ENCODE results near the gene SLC39A11. TPM values are rescaled to one million over a fixed set of nuclear protein-coding genes. Genes with fewer than 3 reads are reported as not detected.

The SLC39A11 gene
- total RNA-seq, 4 donors from 2014 or later = 23.0 to 30.9 (median 27.6) TPM

DNA sequence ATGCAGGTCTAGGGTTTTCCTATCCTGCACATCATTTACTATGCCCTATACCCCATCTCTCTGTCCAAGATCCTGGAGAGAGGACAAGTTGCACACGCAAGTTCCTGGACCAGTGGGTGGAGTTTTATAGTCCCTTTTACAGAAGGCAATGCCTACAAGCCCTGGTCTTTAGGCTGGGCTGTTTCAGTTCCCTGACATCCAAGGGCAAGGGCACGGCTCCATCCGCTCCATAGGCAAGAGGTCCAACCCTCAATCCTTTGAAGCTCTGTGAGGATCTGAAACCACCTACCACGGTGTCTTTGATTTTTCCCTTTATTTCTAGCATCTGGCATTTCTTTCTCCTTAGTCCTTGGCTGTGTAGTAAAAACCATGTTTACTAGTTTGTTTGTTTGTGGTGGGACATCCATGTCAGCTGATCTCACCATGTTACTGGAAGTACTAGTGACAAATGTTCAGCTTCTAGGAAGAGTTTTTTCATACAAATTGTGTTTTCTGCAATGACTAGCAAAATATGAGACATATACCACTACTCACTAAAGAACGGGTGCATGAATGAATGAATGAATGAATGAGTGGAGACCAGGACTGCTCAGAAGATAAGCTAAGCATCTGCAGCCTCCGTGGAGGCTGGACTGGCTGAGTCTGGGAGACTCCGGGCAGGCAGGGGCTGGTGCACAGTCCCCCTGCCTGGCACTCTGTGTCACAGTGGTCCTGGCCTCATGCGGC lies 359.4 kb downstream of the SLC39A11 start:
- no peak for DNase-seq
- H3K4me3 ChIP-seq = no peak overlapping the region
- WGBS, 2 donors = 93 to 94% methylated on average over 8 of the region's 8 CpGs
- H3K36me3 ChIP-seq = peaks cover 0 to 26% (median 0%) of the 10 kb centered on the region in 3 donors
- H3K27me3 ChIP-seq = no peaks in the 10 kb centered on the region
- no peaks in the 10 kb centered on the region for H3K4me1 ChIP-seq
- H3K9me3 ChIP-seq = no peaks in the 10 kb centered on the region
- intact Hi-C loops (cut with DNase I) = no loop called here
- no peak overlapping the region for H3K27ac ChIP-seq
- TF ChIP-seq, protein P1, sequence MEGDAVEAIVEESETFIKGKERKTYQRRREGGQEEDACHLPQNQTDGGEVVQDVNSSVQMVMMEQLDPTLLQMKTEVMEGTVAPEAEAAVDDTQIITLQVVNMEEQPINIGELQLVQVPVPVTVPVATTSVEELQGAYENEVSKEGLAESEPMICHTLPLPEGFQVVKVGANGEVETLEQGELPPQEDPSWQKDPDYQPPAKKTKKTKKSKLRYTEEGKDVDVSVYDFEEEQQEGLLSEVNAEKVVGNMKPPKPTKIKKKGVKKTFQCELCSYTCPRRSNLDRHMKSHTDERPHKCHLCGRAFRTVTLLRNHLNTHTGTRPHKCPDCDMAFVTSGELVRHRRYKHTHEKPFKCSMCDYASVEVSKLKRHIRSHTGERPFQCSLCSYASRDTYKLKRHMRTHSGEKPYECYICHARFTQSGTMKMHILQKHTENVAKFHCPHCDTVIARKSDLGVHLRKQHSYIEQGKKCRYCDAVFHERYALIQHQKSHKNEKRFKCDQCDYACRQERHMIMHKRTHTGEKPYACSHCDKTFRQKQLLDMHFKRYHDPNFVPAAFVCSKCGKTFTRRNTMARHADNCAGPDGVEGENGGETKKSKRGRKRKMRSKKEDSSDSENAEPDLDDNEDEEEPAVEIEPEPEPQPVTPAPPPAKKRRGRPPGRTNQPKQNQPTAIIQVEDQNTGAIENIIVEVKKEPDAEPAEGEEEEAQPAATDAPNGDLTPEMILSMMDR (IDR thresholded peaks at IDR 0.05) = no peak

- WGBS, 2 donors = 59 to 61% methylated on average over 7 of the region's 7 CpGs
- intact Hi-C loops (cut with DNase I) = no loop called here
Observed at GRCh38 chr17:72730077-72730476, 362.4 kb downstream of the SLC39A11 start.

GRCh38 chr17:72726936-72727335 lies 365.6 kb downstream of the SLC39A11 start:
- Histone ChIP-seq H3K27ac (no peak overlapping the region), H3K27me3 (no peaks in the 10 kb centered on the region), H3K4me3 (peak overlapping the region in 1 of 4 donors; percentile 3), H3K9me3 (no peaks in the 10 kb centered on the region), H3K4me1 (no peaks in the 10 kb centered on the region), H3K36me3 (no peaks in the 10 kb centered on the region)
- intact Hi-C loops (cut with DNase I) = loop anchor here (5.0 to 10.0 kb wide), 2 partner anchors 162 to 430 kb away; no protein-coding TSS in a partner anchor
- WGBS, 2 donors = 42 to 80% methylated on average over 5 to 9 of the region's 9 CpGs
- DNase-seq = no peak
- TF ChIP-seq, protein P1 (IDR thresholded peaks at IDR 0.05) = no peak
- no peak for TF ChIP-seq POLR2A (IDR thresholded peaks at IDR 0.05)

More at GRCh38 chr17:72730077-72730476, 362.4 kb downstream of the SLC39A11 start:
- Histone ChIP-seq H3K4me3 (no peak overlapping the region), H3K36me3 (peaks cover 0 to 11% (median 0%) of the 10 kb centered on the region in 3 donors), H3K27me3 (no peaks in the 10 kb centered on the region), H3K9me3 (no peaks in the 10 kb centered on the region), H3K4me1 (no peaks in the 10 kb centered on the region), H3K27ac (no peak overlapping the region)
- no peak for TF ChIP-seq POLR2A (IDR thresholded peaks at IDR 0.05)
- TF ChIP-seq, protein P1 (IDR thresholded peaks at IDR 0.05) = no peak
- DNase-seq = no peak

DNA sequence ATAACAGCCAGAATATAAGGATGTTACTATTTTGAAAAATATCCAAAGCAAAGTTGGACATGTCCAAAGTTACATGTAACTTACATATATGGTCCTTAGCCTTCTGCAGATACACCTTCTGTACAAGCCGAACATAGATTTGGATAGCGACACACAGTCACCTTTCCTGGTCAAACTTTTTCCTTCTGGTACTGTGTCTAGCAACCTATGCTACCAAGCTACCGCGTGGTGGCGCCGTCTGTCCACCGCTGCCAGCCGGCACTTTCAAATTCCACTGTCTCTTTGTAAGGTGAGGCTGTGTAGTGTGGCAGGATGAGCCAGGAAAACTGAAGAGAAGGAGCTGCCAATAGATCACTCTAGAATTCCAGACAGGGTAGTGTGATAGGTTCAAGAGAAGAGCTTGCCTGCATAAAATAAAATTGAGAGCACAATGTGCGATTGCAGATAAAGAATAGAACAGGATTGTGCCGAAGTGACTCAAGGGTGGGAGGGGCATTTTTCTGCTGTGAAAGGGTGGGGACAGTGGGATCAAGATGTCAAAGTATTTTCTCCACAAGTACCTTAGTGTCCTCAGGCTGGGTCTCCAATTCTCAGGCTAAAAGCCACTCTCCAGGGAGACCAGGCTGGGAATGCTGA lies 366.9 kb downstream of the SLC39A11 start:
- TF ChIP-seq, protein P1 (IDR thresholded peaks at IDR 0.05) = peak; percentile 44 to 88 (median 76)
- TF ChIP-seq POLR2A (IDR thresholded peaks at IDR 0.05) = no peak
- DNase-seq = no peak
- WGBS, 2 donors = 18 to 22% methylated on average over 10 of the region's 10 CpGs
- H3K4me1 ChIP-seq = no peaks in the 10 kb centered on the region
- H3K27ac ChIP-seq = no peak overlapping the region
- H3K4me3 ChIP-seq = no peak overlapping the region
- H3K36me3 ChIP-seq = no peaks in the 10 kb centered on the region
- H3K27me3 ChIP-seq = no peaks in the 10 kb centered on the region
- no peaks in the 10 kb centered on the region for H3K9me3 ChIP-seq
- intact Hi-C loops (cut with DNase I) = loop anchor here (5.0 to 10.0 kb wide), 2 partner anchors 161 to 432 kb away; no protein-coding TSS in a partner anchor

DNA sequence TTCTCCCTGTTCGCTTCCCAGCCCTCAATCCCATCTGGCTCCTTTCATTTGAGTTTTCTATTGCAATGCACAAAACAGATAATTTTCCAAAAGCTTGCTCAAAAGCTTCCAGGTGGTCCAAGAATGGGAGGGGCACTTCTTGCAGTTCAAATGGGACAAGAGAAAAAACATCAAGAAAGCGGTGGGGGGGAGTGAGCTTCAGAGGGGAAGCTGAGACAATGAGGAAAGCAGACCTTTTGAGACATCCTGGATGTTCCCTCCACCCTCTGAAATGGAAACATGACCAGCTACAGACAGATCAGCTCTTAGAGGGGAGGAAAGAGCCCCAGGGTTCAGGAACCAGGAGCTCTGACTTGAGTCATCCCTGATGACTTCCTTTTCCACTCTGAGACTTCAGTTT lies 368.2 kb downstream of the SLC39A11 start:
- Histone ChIP-seq H3K27ac (no peak overlapping the region), H3K36me3 (no peaks in the 10 kb centered on the region), H3K9me3 (no peaks in the 10 kb centered on the region), H3K4me1 (no peaks in the 10 kb centered on the region), H3K27me3 (no peaks in the 10 kb centered on the region), H3K4me3 (no peak overlapping the region)
- no peak for TF ChIP-seq POLR2A (IDR thresholded peaks at IDR 0.05)
- TF ChIP-seq, protein P1 (IDR thresholded peaks at IDR 0.05) = no peak
- WGBS, 2 donors = 72 to 84% methylated on average over 2 of the region's 2 CpGs
- DNase-seq = no peak
- intact Hi-C loops (cut with DNase I) = loop anchor here (10.0 kb wide), 1 partner anchor 159 kb away; no protein-coding TSS in a partner anchor

Data from esophagus squamous epithelium (tissue), 5 donors.